Measurements from ENCODE around the gene RUNX1. TPM values are rescaled to one million over a fixed set of nuclear protein-coding genes. Genes with fewer than 3 reads are reported as not detected.
A peak's percentile ranks its signal among the peaks of the same experiment; 100 is the strongest.

Gene RUNX1
- total RNA-seq, 2 experiments from 2014 or later = 52.0 to 54.0 TPM

DNA sequence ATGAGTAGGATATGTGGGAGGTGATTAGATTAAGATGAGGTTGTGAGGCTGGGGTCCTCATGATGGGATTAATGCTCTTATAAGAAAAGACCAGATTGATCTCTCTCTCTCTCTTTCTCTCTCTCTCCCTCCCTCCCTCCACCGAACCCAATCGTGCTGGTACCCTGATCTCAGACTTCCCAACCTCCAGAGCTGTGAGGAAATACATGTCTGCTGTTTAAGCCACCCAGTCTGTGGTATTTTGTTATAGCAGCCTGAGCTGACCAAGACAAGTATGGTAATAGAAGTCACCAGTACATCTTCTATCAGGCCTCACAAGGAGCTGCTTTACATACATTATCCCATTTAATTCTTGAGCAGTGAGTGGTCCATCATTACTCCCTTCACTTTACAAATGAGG, 149.8 kb downstream of the RUNX1 start:
- Mint-ChIP-seq H3K27me3 (no peaks in the 10 kb centered on the region), H3K9me3 (peaks cover 13% of the 10 kb centered on the region), H3K4me1 (peaks cover 8% of the 10 kb centered on the region), H3K36me3 (ENCODE audit: low read depth) (peaks cover 36% of the 10 kb centered on the region), H3K4me3 (no peak overlapping the region), H3K27ac (no peak overlapping the region)
- CTCF ChIA-PET = interaction anchor here (0.8 to 1.9 kb wide), 3 partner anchors 9 to 27 kb away, joined by 3 to 7 read pairs (median 5); no protein-coding TSS in a partner anchor
- DNase-seq = no peak
- POLR2A ChIA-PET = no interaction called here

DNA sequence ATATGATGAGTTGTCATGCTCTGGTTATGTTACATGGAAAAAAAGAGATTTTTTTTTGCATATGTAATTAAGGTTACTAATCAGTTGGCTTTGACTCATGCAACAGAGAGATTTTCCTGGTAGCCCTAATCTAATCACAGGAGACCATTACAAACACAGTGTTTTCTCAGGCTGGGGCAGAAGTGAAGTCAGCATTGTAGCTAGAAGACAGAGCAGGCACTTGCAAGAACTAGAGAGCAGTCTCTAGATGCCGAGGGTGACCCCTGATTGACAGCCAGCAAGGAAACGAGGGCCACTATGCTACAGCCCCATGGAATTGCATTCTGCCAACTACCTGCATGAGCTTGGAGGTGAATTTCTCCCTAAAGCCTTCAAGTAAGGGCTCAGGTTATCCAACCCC, 151.3 kb downstream of the RUNX1 start:
- Mint-ChIP-seq H3K9me3 (peaks cover 13% of the 10 kb centered on the region), H3K4me1 (peaks cover 15% of the 10 kb centered on the region), H3K4me3 (no peak overlapping the region), H3K27ac (no peak overlapping the region), H3K27me3 (no peaks in the 10 kb centered on the region), H3K36me3 (ENCODE audit: low read depth) (peaks cover 36% of the 10 kb centered on the region)
- ChIA-PET CTCF (no interaction called here), POLR2A (no interaction called here)
- no peak for DNase-seq

DNA sequence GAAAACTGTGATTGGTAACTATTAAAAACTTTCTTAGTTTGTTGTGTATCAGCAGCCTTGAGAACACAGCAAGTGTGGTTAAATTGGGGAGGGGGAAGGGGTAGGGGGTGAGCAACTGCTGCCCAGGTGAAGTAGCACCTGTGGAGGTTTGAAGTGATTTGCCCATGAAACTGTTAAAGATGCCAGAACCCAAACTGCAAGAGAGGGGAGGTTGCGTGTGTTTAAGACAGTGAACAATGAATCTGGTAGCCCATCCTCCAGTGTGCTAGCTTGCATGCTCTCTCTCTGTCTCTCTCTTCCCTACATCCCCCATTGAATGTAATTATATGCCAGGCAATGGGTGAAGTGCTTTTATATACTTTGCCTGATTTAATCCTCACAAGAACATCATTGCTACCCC, 154.7 kb downstream of the RUNX1 start:
- Mint-ChIP-seq H3K9me3 (peaks cover 13% of the 10 kb centered on the region), H3K36me3 (ENCODE audit: low read depth) (peaks cover 30% of the 10 kb centered on the region), H3K4me1 (peaks cover 29% of the 10 kb centered on the region), H3K4me3 (no peak overlapping the region), H3K27ac (no peak overlapping the region), H3K27me3 (no peaks in the 10 kb centered on the region)
- ChIA-PET CTCF (no interaction called here), POLR2A (interaction anchor here (0.6 kb wide), 1 partner anchor 616 kb away, joined by 3 read pairs; no protein-coding TSS in a partner anchor)
- DNase-seq = no peak

DNA sequence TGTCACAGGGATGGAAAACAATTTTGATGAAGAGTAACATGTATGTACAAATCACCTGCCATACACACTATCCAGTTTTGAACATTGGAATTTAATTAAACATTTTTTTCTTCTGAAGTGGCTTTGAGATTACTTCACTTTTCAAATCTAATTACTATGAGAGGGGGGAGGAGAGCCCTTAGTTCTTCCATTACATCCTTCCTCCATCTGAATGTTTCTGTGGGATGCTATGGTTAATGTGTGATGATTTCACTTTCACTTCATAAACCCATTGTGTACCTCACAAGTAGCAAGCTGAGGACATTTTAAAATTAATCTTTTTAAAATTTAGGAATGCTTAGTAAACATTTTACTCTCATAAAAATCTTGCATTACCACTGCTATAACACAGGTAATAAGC, 156.9 kb downstream of the RUNX1 start:
- ChIA-PET CTCF (interaction anchor here (0.6 to 3.0 kb wide), 5 partner anchors 9 to 159 kb away, joined by 3 to 13 read pairs (median 4); no protein-coding TSS in a partner anchor), POLR2A (interaction anchor here (1.1 kb wide), 1 partner anchor 155 kb away, joined by 3 read pairs; no protein-coding TSS in a partner anchor)
- no peak for DNase-seq
- peaks cover 4% of the 10 kb centered on the region for H3K9me3 Mint-ChIP-seq
- peaks cover 40% of the 10 kb centered on the region for H3K4me1 Mint-ChIP-seq
- H3K27me3 Mint-ChIP-seq = no peaks in the 10 kb centered on the region
- peak overlapping the region; percentile 28 for H3K4me3 Mint-ChIP-seq
- H3K36me3 Mint-ChIP-seq (ENCODE audit: low read depth) = peaks cover 23% of the 10 kb centered on the region
- no peak overlapping the region for H3K27ac Mint-ChIP-seq

DNA sequence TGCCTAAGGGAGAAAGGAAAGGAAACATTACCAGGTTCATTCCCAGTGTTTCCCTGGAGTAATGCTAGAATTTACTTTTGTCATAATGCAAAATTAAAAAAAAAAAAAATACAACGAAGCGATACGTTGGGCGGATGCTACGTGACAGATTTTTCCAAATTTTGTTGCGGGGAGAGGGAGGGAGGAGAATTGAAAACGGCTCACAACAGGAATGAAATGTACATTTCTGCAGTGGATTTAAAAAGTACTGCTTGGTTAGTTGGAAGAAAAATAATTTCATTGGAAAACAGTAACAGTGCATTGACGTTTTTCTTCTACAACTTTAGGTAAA, 157.5 kb downstream of the RUNX1 start:
- Mint-ChIP-seq H3K9me3 (peaks cover 2% of the 10 kb centered on the region), H3K27ac (no peak overlapping the region), H3K36me3 (ENCODE audit: low read depth) (peaks cover 17% of the 10 kb centered on the region), H3K27me3 (no peaks in the 10 kb centered on the region), H3K4me1 (peaks cover 42% of the 10 kb centered on the region), H3K4me3 (peak overlapping the region; percentile 57)
- ChIA-PET CTCF (interaction anchor here (1.4 to 3.0 kb wide), 2 partner anchors 156 to 160 kb away, joined by 4 to 13 read pairs; no protein-coding TSS in a partner anchor), POLR2A (interaction anchor here (0.5 kb wide), 1 partner anchor 156 kb away, joined by 3 read pairs; no protein-coding TSS in a partner anchor)
- DNase-seq = no peak

DNA sequence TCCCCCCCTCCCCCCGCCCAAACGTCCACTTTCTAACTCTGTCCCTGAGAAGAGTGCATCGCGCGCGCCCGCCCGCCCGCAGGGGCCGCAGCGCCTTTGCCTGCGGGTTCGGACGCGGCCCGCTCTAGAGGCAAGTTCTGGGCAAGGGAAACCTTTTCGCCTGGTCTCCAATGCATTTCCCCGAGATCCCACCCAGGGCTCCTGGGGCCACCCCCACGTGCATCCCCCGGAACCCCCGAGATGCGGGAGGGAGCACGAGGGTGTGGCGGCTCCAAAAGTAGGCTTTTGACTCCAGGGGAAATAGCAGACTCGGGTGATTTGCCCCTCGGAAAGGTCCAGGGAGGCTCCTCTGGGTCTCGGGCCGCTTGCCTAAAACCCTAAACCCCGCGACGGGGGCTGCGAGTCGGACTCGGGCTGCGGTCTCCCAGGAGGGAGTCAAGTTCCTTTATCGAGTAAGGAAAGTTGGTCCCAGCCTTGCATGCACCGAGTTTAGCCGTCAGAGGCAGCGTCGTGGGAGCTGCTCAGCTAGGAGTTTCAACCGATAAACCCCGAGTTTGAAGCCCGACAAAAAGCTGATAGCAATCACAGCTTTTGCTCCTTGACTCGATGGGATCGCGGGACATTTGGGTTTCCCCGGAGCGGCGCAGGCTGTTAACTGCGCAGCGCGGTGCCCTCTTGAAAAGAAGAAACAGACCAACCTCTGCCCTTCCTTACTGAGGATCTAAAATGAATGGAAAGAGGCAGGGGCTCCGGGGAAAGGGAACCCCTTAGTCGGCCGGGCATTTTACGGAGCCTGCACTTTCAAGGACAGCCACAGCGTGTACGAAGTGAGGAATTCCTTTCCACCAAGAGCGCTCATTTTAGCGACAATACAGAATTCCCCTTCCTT, 158.1 kb downstream of the RUNX1 start:
- Mint-ChIP-seq H3K9me3 (no peaks in the 10 kb centered on the region), H3K4me3 (peak overlapping the region; percentile 57), H3K27me3 (no peaks in the 10 kb centered on the region), H3K36me3 (ENCODE audit: low read depth) (peaks cover 19% of the 10 kb centered on the region), H3K4me1 (peaks cover 46% of the 10 kb centered on the region), H3K27ac (peak overlapping the region; percentile 41)
- POLR2A ChIA-PET = interaction anchor here (0.5 to 0.7 kb wide), 2 partner anchors 41 to 156 kb away, joined by 3 read pairs; no protein-coding TSS in a partner anchor
- CTCF ChIA-PET = interaction anchor here (1.1 to 3.0 kb wide), 19 partner anchors 11 to 231 kb away, joined by 3 to 13 read pairs (median 6); no protein-coding TSS in a partner anchor
- no peak for DNase-seq

DNA sequence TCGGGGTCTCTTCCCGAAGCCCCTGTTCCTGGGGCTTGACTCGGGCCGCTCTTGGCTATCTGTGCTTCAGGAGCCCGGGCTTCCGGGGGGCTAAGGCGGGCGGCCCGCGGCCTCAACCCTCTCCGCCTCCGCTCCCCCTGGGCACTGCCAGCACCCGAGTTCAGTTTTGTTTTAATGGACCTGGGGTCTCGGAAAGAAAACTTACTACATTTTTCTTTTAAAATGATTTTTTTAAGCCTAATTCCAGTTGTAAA, 158.7 kb downstream of the RUNX1 start:
- POLR2A ChIA-PET = interaction anchor here (3.0 kb wide), 1 partner anchor 158 kb away, joined by 11 read pairs; no protein-coding TSS in a partner anchor
- Mint-ChIP-seq H3K36me3 (ENCODE audit: low read depth) (peaks cover 17% of the 10 kb centered on the region), H3K4me3 (peak overlapping the region; percentile 84), H3K9me3 (no peaks in the 10 kb centered on the region), H3K27me3 (no peaks in the 10 kb centered on the region), H3K4me1 (peaks cover 49% of the 10 kb centered on the region), H3K27ac (no peak overlapping the region)
- DNase-seq = no peak
- CTCF ChIA-PET = interaction anchor here (0.6 to 3.0 kb wide), 28 partner anchors 9 to 231 kb away, joined by 3 to 13 read pairs (median 5); no protein-coding TSS in a partner anchor

DNA sequence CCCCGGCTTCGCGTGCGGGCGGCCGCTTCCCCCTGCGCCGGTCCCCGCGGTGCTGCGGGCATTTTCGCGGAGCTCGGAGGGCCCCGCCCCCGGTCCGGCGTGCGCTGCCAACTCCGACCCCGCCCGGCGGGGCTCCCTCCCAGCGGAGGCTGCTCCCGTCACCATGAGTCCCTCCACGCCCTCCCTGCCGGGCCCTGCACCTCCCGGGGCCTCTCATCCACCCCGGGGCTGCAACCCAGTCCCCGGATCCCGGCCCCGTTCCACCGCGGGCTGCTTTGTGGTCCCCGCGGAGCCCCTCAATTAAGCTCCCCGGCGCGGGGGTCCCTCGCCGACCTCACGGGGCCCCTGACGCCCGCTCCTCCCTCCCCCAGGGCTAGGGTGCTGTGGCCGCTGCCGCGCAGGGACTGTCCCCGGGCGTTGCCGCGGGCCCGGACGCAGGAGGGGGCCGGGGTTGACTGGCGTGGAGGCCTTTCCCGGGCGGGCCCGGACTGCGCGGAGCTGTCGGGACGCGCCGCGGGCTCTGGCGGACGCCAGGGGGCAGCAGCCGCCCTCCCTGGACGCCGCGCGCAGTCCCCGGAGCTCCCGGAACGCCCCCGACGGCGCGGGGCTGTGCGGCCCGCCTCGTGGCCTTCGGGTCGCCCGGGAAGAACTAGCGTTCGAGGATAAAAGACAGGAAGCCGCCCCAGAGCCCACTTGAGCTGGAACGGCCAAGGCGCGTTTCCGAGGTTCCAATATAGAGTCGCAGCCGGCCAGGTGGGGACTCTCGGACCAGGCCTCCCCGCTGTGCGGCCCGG, 159.2 kb downstream of the RUNX1 start:
- peaks cover 50% of the 10 kb centered on the region for H3K4me1 Mint-ChIP-seq

DNA sequence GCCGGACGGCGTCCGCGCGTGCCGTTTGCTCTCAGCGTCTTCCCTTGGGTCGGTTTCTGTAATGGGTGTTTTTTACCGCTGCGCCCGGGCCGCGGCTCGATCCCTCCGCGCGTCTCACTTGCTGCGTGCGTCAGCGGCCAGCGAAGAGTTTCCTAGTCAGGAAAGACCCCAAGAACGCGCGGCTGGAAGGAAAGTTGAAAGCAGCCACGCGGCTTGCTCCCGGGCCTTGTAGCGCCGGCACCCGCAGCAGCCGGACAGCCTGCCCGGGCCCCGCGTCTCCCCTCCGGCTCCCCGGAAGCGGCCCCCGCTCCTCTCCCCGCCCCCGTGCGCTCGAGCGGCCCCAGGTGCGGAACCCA, 159.8 kb downstream of the RUNX1 start:
- Mint-ChIP-seq H3K4me3 (peak overlapping the region; percentile 84), H3K4me1 (peaks cover 51% of the 10 kb centered on the region), H3K36me3 (ENCODE audit: low read depth) (peaks cover 19% of the 10 kb centered on the region), H3K27ac (peak overlapping the region; percentile 93), H3K27me3 (no peaks in the 10 kb centered on the region), H3K9me3 (no peaks in the 10 kb centered on the region)
- POLR2A ChIA-PET = interaction anchor here (3.0 kb wide), 1 partner anchor 159 kb away, joined by 11 read pairs; no protein-coding TSS in a partner anchor
- CTCF ChIA-PET = interaction anchor here (0.5 to 3.2 kb wide), 43 partner anchors 9 to 1601 kb away, joined by 3 to 27 read pairs (median 5); no protein-coding TSS in a partner anchor
- peak; percentile 41 for DNase-seq

More for the DNA sequence above, 159.2 kb downstream of the RUNX1 start:
- DNase-seq = peak; percentile 63
- Mint-ChIP-seq H3K27ac (peak overlapping the region; percentile 31), H3K27me3 (no peaks in the 10 kb centered on the region), H3K9me3 (no peaks in the 10 kb centered on the region), H3K4me3 (peak overlapping the region; percentile 84), H3K36me3 (ENCODE audit: low read depth) (peaks cover 15% of the 10 kb centered on the region)
- CTCF ChIA-PET = interaction anchor here (0.5 to 3.2 kb wide), 45 partner anchors 10 to 1600 kb away, joined by 3 to 27 read pairs (median 5); no protein-coding TSS in a partner anchor
- POLR2A ChIA-PET = interaction anchor here (3.0 kb wide), 1 partner anchor 158 kb away, joined by 11 read pairs; no protein-coding TSS in a partner anchor

DNA sequence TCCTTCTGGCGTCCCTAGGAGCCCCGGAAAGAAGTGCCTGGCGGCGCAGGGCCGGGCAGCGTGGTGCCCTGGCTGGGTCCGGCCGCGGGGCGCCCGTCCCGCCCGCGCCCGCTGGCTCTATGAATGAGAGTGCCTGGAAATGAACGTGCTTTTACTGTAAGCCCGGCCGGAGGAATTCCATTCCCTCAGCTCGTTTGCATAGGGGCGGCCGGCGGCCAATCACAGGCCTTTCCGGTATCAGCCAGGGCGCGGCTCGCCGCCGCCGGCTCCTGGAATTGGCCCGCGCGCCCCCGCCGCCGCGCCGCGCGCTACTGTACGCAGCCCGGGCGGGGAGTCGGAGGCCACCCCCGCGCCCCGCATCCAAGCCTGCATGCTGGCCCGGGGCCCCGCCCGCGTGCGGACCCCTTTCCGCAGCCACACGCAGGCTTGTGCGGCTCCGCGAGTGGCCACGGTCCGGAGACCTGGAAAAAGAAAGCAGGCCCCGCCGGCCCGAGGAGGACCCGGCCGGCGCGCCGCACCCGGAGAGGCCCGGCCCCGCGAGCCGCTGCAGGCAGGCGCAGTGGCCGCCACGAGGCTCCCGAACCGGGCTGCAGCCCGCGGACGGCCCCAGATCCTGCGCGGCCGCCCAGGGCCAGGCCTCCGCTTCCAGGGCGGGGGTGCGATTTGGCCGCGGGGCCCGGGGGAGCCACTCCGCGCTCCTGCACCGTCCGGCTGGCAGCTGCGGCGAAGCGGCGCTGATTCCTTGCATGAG, 160.4 kb downstream of the RUNX1 start:
- Mint-ChIP-seq H3K27ac (peak overlapping the region; percentile 98), H3K9me3 (no peaks in the 10 kb centered on the region), H3K27me3 (no peaks in the 10 kb centered on the region), H3K4me1 (peaks cover 52% of the 10 kb centered on the region), H3K36me3 (ENCODE audit: low read depth) (peaks cover 22% of the 10 kb centered on the region), H3K4me3 (peak overlapping the region; percentile 89)
- POLR2A ChIA-PET = interaction anchor here (0.7 to 3.0 kb wide), 5 partner anchors 86 to 428 kb away, joined by 3 to 11 read pairs (median 6); no protein-coding TSS in a partner anchor
- CTCF ChIA-PET = interaction anchor here (0.5 to 3.2 kb wide), 38 partner anchors 10 to 1601 kb away, joined by 3 to 27 read pairs (median 4); no protein-coding TSS in a partner anchor
- peak; percentile 80 for DNase-seq

DNA sequence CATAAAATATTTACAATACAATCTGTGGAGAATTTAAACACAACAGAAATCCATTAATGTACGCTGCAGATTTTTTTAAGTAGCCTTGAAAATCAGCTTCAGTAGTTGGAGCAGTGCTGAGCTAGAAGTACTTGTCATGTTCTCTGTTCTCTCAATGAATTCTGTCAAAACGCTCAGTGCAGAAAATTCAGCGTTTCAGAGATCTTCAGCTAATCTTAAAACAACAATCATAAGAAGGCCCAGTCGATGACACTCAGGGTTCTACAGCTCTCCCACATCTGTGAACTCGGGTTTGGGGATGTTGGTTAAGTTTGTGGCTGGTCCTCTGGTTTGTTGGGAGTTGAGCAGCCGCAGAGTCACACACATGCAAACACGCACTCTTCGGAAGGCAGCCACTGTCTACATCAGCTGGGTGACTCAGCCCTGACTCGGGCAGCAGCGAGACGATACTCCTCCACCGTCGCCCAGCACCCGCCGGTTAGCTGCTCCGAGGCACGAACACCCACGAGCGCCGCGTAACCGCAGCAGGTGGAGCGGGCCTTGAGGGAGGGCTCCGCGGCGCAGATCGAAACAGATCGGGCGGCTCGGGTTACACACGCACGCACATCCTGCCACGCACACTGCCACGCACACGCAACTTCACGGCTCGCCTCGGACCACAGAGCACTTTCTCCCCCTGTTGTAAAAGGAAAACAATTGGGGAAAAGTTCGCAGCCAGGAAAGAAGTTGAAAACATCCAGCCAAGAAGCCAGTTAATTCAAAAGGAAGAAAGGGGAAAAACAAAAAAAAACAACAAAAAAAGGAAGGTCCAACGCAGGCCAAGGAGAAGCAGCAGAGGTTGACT, 161.2 kb downstream of the RUNX1 start:
- peak overlapping the region; percentile 89 for H3K4me3 Mint-ChIP-seq
- peak overlapping the region; percentile 98 for H3K27ac Mint-ChIP-seq
- no peaks in the 10 kb centered on the region for H3K9me3 Mint-ChIP-seq
- peaks cover 57% of the 10 kb centered on the region for H3K4me1 Mint-ChIP-seq
- CTCF ChIA-PET = interaction anchor here (0.6 to 3.2 kb wide), 17 partner anchors 8 to 513 kb away, joined by 3 to 27 read pairs (median 3); no protein-coding TSS in a partner anchor
- H3K36me3 Mint-ChIP-seq (ENCODE audit: low read depth) = peaks cover 28% of the 10 kb centered on the region
- no peaks in the 10 kb centered on the region for H3K27me3 Mint-ChIP-seq
- DNase-seq = peak; percentile 87
- POLR2A ChIA-PET = interaction anchor here (0.6 to 3.0 kb wide), 6 partner anchors 87 to 428 kb away, joined by 3 to 11 read pairs (median 5); no protein-coding TSS in a partner anchor

All from activated CD4-positive, alpha-beta T cell treated with anti-CD3 and anti-CD28 coated beads, Interleukin-2, amount 10 ng/mL, durations not matched to agents 7 days and 5 days (primary cell).